Loucy (cell line): ENCODE measurements around the gene COL5A1.

Experiments
- H2AFZ ChIP-seq: fragments of 200-600 bp; sonication (generic); 2 replicates; pipeline ENCODE4 v1.6.0; 2016; ENCODE audit warnings: antibody characterized with exemption, mild to moderate bottlenecking, low read length, moderate library complexity
- H3F3A ChIP-seq: fragments of 200-600 bp; 2 replicates; pipeline ENCODE4 v1.6.0; 2016; ENCODE audit warnings: antibody characterized with exemption, low read depth, mild to moderate bottlenecking
- H3K27me3 ChIP-seq: fragments of 200-600 bp; sonication (generic); 2 replicates; pipeline ENCODE4 v1.6.1; 2014; ENCODE audit warnings: low read length, mild to moderate bottlenecking; ENCODE audit not compliant: insufficient read depth, poor library complexity, severe bottlenecking
- H3K36me3 ChIP-seq: fragments of 200-600 bp; sonication (generic); 2 replicates; pipeline ENCODE4 v1.6.1; 2016; ENCODE audit warnings: low read length; ENCODE audit not compliant: insufficient read depth
- H3K4me1 ChIP-seq: fragments of 200-600 bp; sonication (generic); 2 replicates; pipeline ENCODE4 v1.5.1; 2014; ENCODE audit warnings: low read length, mild to moderate bottlenecking; ENCODE audit not compliant: insufficient read depth, poor library complexity, severe bottlenecking
- H3K4me2 ChIP-seq: fragments of 200-600 bp; sonication (generic); 2 replicates; pipeline ENCODE4 v1.6.0; 2014; ENCODE audit warnings: antibody characterized with exemption, low read length, low read depth, mild to moderate bottlenecking; ENCODE audit not compliant: poor library complexity, severe bottlenecking
- H3K4me3 ChIP-seq: fragments of 200-600 bp; sonication (generic); 2 replicates; pipeline ENCODE4 v1.5.1; 2014; ENCODE audit warnings: low read length, mild to moderate bottlenecking, mixed read lengths; ENCODE audit not compliant: poor library complexity, severe bottlenecking
- H3K79me2 ChIP-seq: fragments of 200-600 bp; sonication (generic); 2 replicates; pipeline ENCODE4 v1.6.1; 2014; ENCODE audit warnings: low read length; ENCODE audit not compliant: insufficient read depth
- H3K9ac ChIP-seq: fragments of 200-600 bp; sonication (generic); 2 replicates; pipeline ENCODE4 v1.6.0; 2014; ENCODE audit warnings: mild to moderate bottlenecking, low read depth, low read length, moderate library complexity; ENCODE audit not compliant: poor library complexity, severe bottlenecking
- H3K9me2 ChIP-seq: fragments of 200-600 bp; sonication (generic); replicated peaks from 2 replicates; pipeline ENCODE4 v1.6.1; 2016; ENCODE audit warnings: low read depth, low read length, mixed read lengths
- H3K9me3 ChIP-seq: fragments of 200-600 bp; sonication (generic); 2 replicates; pipeline ENCODE4 v1.6.1; 2014; ENCODE audit warnings: mild to moderate bottlenecking, antibody characterized with exemption, low read length, low read depth; ENCODE audit not compliant: insufficient read depth
- H4K20me1 ChIP-seq: fragments of 200-600 bp; sonication (generic); 2 replicates; pipeline ENCODE4 v1.6.0; 2014; ENCODE audit warnings: antibody characterized with exemption, low read length, mild to moderate bottlenecking; ENCODE audit not compliant: insufficient read depth, poor library complexity, severe bottlenecking
- EZH2phosphoT487 ChIP-seq: fragments of 200-600 bp; IDR thresholded peaks from 2 replicates; pipeline ENCODE4 v1.6.1; 2018; ENCODE audit warnings: antibody characterized with exemption, mild to moderate bottlenecking, moderate library complexity, borderline replicate concordance
- TF ChIP-seq, protein P1 (sequence below): fragments of 200-600 bp; sonication (generic); conservative IDR thresholded peaks from 2 replicates; pipeline ENCODE4 v1.5.1; 2014; ENCODE audit warnings: mild to moderate bottlenecking, antibody characterized with exemption, low read length

COL5A1 gene

DNA sequence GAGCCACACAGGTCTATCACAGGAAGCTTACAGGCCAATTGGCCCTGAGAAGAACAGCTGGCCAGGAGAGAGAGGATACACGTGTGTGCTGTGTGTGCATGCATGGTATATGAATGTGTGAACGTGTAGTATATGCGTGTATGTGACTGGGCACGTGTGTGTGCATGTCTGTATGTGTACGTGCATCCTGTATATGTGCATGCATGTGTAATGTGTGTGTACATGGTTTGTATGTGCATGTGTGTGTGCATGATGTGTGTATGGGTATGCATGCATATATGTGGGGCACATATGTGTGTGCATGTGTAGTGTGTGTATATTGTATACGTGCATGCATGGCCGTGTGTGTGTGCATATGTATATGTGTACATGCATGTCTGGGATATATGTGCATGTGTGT lies 182.0 kb downstream of the COL5A1 start:
- Histone ChIP-seq H3F3A (no peaks in the 10 kb centered on the region), H3K9ac (no peak overlapping the region), H2AFZ (no peak overlapping the region), H3K27me3 (no peaks in the 10 kb centered on the region), H3K9me2 (no peaks in the 10 kb centered on the region), H3K79me2 (no peaks in the 10 kb centered on the region), H3K9me3 (no peaks in the 10 kb centered on the region), H3K4me3 (no peak overlapping the region), H3K4me1 (no peaks in the 10 kb centered on the region), H4K20me1 (no peaks in the 10 kb centered on the region), H3K4me2 (no peak overlapping the region), H3K36me3 (peaks cover 4% of the 10 kb centered on the region; the same call in 1 of the 2 replicates)
- TF ChIP-seq EZH2phosphoT487 = no peak
- TF ChIP-seq, protein P1, sequence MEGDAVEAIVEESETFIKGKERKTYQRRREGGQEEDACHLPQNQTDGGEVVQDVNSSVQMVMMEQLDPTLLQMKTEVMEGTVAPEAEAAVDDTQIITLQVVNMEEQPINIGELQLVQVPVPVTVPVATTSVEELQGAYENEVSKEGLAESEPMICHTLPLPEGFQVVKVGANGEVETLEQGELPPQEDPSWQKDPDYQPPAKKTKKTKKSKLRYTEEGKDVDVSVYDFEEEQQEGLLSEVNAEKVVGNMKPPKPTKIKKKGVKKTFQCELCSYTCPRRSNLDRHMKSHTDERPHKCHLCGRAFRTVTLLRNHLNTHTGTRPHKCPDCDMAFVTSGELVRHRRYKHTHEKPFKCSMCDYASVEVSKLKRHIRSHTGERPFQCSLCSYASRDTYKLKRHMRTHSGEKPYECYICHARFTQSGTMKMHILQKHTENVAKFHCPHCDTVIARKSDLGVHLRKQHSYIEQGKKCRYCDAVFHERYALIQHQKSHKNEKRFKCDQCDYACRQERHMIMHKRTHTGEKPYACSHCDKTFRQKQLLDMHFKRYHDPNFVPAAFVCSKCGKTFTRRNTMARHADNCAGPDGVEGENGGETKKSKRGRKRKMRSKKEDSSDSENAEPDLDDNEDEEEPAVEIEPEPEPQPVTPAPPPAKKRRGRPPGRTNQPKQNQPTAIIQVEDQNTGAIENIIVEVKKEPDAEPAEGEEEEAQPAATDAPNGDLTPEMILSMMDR = no peak

DNA sequence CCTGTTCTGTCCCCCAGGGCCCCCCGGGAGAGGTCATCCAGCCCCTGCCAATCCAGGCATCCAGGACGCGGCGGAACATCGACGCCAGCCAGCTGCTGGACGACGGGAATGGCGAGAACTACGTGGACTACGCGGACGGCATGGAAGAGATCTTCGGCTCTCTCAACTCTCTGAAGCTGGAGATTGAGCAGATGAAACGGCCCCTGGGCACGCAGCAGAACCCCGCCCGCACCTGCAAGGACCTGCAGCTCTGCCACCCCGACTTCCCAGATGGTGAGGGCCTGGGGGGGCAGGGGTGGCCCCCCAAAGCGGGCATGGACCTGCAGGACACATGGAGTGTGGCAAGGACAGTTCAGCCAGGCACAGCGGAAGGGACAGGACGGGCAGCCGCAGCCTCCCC lies 183.0 kb downstream of the COL5A1 start:
- no peak overlapping the region for H3K9ac ChIP-seq
- no peaks in the 10 kb centered on the region for H3K79me2 ChIP-seq
- peaks cover 5% of the 10 kb centered on the region; the same call in 1 of the 2 replicates for H3K36me3 ChIP-seq
- no peaks in the 10 kb centered on the region for H3K9me3 ChIP-seq
- no peak overlapping the region for H2AFZ ChIP-seq
- H3K4me2 ChIP-seq = no peak overlapping the region
- no peaks in the 10 kb centered on the region for H3K27me3 ChIP-seq
- no peaks in the 10 kb centered on the region for H4K20me1 ChIP-seq
- H3K4me3 ChIP-seq = no peak overlapping the region
- H3K4me1 ChIP-seq = no peaks in the 10 kb centered on the region
- no peaks in the 10 kb centered on the region for H3K9me2 ChIP-seq
- no peaks in the 10 kb centered on the region for H3F3A ChIP-seq
- TF ChIP-seq, protein P1 = no peak

DNA sequence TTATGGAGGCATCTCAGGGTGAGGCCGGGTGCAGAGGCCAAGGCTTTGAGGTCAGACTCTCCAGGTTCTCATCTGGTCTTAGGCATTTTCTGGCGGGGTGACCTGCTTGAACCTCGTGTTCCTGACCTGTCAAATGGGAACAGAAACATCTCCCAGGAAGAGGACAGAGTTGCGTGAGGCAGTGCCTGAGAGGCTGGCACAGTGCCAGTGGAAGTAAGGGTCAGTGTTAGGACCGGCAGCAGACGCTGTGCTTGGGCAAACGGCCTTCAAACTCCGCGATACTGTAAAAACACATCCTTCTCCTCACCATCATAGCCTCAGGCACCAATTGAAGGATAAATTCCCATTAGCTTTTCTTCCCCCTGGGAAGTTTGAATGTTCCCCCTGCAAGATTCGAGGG lies 183.4 kb downstream of the COL5A1 start:
- Histone ChIP-seq H3K79me2 (no peaks in the 10 kb centered on the region), H3F3A (no peaks in the 10 kb centered on the region), H3K4me3 (no peak overlapping the region), H3K4me2 (no peak overlapping the region), H3K9ac (no peak overlapping the region), H4K20me1 (no peaks in the 10 kb centered on the region), H3K36me3 (peaks cover 5% of the 10 kb centered on the region; the same call in 1 of the 2 replicates), H3K27me3 (no peaks in the 10 kb centered on the region), H3K9me2 (no peaks in the 10 kb centered on the region), H3K4me1 (no peaks in the 10 kb centered on the region), H3K9me3 (no peaks in the 10 kb centered on the region), H2AFZ (no peak overlapping the region)
- TF ChIP-seq, protein P1 = no peak
- TF ChIP-seq EZH2phosphoT487 = no peak
